PC-3 (cell line): ENCODE results near the gene ATF6.

ENCODE experiments used
- CTCF ChIP-seq: fragments of 300-600 bp; sonication (generic); conservative IDR thresholded peaks from 2 replicates; pipeline ENCODE4 v1.5.1; 2017; ENCODE audit warnings: antibody characterized with exemption, low read depth, mild to moderate bottlenecking, low read length
- EZH2phosphoT487 ChIP-seq: fragments of 300-600 bp; sonication (generic); IDR thresholded peaks from 2 replicates; pipeline ENCODE4 v1.6.1; 2018; ENCODE audit warnings: mild to moderate bottlenecking, antibody characterized with exemption, low read length, borderline replicate concordance

GRCh38 chr1:161858271-161858670 is 92.2 kb downstream of the ATF6 start:
- TF ChIP-seq CTCF (no peak), EZH2phosphoT487 (no peak)
